SK-N-SH treated with all-trans-retinoic acid at 6 μM for 48 hours (cell line): ENCODE measurements around the gene MFAP1.
"Not testable (repeated sequence)": the region's sequence is repeated elsewhere in the genome, so short reads cannot be mapped to it uniquely, and the experiment has no call there.

ENCODE experiments used
- ESRRG ChIP-seq: fragments of 250-450 bp; sonication (Bioruptor Pico); IDR thresholded peaks from 2 replicates; pipeline ENCODE4 v1.6.1; 2021; ENCODE audit warnings: mild to moderate bottlenecking
- PATZ1 ChIP-seq: fragments of 250-450 bp; sonication (Bioruptor Pico); IDR thresholded peaks from 2 replicates; pipeline ENCODE4 v1.8.0; 2020; ENCODE audit warnings: mild to moderate bottlenecking, moderate library complexity, borderline replicate concordance
- POU6F1 ChIP-seq: fragments of 250-450 bp; sonication (Bioruptor Pico); IDR thresholded peaks from 2 replicates; pipeline ENCODE4 v1.8.0; 2021; ENCODE audit warnings: low read depth, mild to moderate bottlenecking, moderate library complexity, borderline replicate concordance
- SNAI2 ChIP-seq: fragments of 250-450 bp; sonication (Bioruptor Pico); IDR thresholded peaks from 2 replicates; pipeline ENCODE4 v1.5.0; 2020; ENCODE audit warnings: mild to moderate bottlenecking, moderate library complexity
- TSHZ2 ChIP-seq: fragments of 250-450 bp; sonication (Bioruptor Pico); IDR thresholded peaks from 2 replicates; pipeline ENCODE4 v1.5.0; 2020; ENCODE audit warnings: mild to moderate bottlenecking, moderate library complexity
- ZC3H10 ChIP-seq: fragments of 250-450 bp; sonication (Bioruptor Pico); IDR thresholded peaks from 2 replicates; pipeline ENCODE4 v1.5.1; 2021; ENCODE audit warnings: mild to moderate bottlenecking, moderate library complexity
- ZFP3 ChIP-seq: fragments of 250-450 bp; sonication (Bioruptor Pico); IDR thresholded peaks from 2 replicates; pipeline ENCODE4 v1.5.0; 2020; ENCODE audit warnings: mild to moderate bottlenecking, moderate library complexity
- ZFP30 ChIP-seq: fragments of 450-650 bp; formaldehyde crosslinking; IDR thresholded peaks from 2 replicates; pipeline ENCODE4 v1.5.0; 2022; ENCODE audit warnings: mild to moderate bottlenecking, moderate library complexity

GRCh38 chr15:43802676-43803075 is 21.8 kb downstream of the MFAP1 start:
- not testable (repeated sequence) for TF ChIP-seq SNAI2; TSHZ2 (CRISPR knock-in tag); ZC3H10 (CRISPR knock-in tag); ESRRG (CRISPR knock-in tag); ZFP3 (CRISPR knock-in tag); PATZ1 (CRISPR knock-in tag); ZFP30 (CRISPR knock-in tag); POU6F1 (CRISPR knock-in tag)
